Left ventricle myocardium superior (tissue), 1 donor: ENCODE results near the gene ABHD12B. TPM values are rescaled to one million over a fixed set of nuclear protein-coding genes. Genes with fewer than 3 reads are reported as not detected.

Experiments used
- ATAC-seq: fragments of 200-7000 bp; cut with Tn5 transposase; one replicate; pipeline ENCODE4 v1.9.1; 2020; ENCODE audit warnings: mild to moderate bottlenecking, moderate library complexity
- DNase-seq: peaks from one replicate; pipeline ENCODE4 v3.0.0-alpha.2; 2020
- intact Hi-C: fragments of 100-400 bp; cut with micrococcal nuclease; formaldehyde crosslinking; loops from one replicate; pipeline ENCODE4 v1.11.0; 2022
- long read RNA-seq: library from polyadenylated mRNA; unstranded; transcript quantifications from one replicate; pipeline ENCODE4 v2.0.0, GENCODE V29; 2021
- total RNA-seq: library from RNA; stranded (reverse); fragmentation: NEBNext Ultra II Directional; extraction: Animal tissue kit (Norgen Biotek cat#: 25700); gene quantifications from one replicate; pipeline ENCODE4 v1.2.1, GENCODE V29; 2021
- donor health status: DM: no; HTN: yes; CAD: no; lungs with severe emphysema.

The ABHD12B gene, protein sequence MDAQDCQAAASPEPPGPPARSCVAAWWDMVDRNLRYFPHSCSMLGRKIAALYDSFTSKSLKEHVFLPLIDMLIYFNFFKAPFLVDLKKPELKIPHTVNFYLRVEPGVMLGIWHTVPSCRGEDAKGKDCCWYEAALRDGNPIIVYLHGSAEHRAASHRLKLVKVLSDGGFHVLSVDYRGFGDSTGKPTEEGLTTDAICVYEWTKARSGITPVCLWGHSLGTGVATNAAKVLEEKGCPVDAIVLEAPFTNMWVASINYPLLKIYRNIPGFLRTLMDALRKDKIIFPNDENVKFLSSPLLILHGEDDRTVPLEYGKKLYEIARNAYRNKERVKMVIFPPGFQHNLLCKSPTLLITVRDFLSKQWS
- total RNA-seq, result not detected
- long read RNA-seq, result 0 reads

DNA sequence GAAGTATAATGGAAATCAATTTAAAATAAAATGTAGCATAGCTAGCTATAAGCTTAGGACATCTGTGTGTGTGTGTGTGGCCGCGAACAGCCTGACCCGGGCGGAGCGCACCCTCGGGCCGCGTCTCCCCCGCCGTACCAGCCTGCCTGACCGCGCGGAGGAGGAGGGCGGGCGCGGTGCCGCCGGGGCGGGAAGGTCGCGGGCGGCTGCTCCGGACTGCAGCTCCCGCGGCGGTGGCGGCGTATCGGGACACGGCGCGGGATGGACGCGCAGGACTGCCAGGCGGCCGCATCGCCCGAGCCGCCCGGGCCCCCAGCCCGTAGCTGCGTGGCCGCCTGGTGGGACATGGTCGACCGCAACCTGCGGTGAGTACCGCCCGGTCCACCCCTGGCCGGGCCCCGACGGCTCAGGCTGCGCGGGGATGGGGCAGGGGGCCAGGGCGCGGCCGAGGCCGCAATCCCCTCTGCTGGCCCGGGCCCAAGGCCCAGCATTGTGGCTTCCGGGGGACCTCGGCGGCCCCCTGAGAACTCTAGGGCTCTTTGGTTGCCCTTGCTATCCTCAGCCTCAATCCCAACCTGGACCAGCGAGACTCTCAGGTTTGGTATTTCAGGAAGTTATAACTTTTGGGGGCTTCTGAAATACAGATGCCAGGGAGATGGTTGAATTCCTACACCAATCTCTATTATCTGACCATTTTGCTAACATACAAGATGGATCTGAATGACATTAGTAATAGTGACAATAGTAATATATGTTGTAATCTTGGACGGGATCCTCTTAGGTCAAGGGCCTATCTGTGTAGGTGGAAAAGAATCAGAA lies at the start of gene ABHD12B:
Gene ABHD12B (plus strand): TSS at position 140 of the 819 bp plus-strand sequence. CDS start 122 bp downstream, at position 262.
- DNase-seq (peak; percentile 41), ATAC-seq (peak; percentile 53)
- intact Hi-C loops, result no loop called here

DNA sequence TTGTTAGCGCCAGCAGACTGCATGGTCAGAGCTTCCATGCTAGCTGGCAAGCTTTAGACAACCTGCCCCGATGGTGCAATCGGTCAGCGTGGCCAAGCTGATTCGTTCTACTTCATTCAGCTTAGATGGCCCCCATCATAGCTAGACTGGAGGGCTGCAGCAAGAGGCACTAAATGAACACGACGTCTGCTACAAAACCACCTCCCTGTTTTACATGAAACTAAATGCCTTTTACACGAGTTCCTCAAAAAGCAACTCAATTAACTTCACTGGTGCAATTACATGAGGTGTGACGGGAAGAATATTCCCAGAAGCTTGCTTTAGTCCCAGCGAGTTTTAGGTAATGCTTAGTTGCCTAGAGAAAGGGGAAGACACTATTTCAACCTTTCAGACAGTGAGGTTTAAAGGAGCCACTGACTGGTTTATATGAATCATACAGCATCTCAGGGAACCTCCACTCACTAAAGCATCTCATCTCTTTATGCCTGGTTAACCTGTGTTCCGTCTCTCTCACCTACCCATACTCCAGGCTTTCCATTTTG lies 49.3 kb upstream of the ABHD12B start:
- intact Hi-C loops, result no loop called here
- ATAC-seq (peak; percentile 23), DNase-seq (no peak)

DNA sequence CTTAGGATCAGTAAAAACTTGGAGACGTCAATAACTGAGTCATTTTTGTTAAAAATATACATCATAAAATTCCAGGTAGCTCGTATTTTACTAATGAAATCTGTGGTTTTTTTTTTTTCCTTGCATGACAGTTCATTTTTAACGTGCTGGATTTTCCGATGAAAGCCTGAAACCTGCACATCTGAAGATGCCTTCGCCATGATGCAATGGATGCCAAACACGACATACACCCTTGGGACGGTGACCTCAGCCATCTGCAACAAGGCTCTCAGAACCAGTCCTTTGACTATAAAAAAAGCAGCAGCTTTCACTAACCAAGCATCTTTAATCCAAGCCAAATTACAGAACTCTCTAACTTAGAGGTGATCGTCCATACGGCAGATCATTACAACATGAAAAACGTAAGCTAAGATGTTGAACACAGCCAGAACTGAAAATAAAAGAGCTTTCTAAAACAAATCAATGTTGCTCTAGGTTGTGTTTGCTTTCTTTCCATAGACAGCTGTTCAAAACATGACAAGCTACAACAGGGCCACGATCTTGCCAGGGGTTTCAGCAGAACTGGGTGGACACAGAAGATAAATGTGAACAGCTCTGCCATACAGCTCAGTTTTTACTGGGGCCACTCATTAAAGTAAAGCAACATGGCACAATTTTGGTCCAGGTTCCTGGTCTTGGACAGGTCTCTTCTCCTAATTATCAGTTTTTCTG lies 48.6 kb upstream of the ABHD12B start:
- intact Hi-C loops, result no loop called here
- ATAC-seq (peak; percentile 60), DNase-seq (peak; percentile 41)

DNA sequence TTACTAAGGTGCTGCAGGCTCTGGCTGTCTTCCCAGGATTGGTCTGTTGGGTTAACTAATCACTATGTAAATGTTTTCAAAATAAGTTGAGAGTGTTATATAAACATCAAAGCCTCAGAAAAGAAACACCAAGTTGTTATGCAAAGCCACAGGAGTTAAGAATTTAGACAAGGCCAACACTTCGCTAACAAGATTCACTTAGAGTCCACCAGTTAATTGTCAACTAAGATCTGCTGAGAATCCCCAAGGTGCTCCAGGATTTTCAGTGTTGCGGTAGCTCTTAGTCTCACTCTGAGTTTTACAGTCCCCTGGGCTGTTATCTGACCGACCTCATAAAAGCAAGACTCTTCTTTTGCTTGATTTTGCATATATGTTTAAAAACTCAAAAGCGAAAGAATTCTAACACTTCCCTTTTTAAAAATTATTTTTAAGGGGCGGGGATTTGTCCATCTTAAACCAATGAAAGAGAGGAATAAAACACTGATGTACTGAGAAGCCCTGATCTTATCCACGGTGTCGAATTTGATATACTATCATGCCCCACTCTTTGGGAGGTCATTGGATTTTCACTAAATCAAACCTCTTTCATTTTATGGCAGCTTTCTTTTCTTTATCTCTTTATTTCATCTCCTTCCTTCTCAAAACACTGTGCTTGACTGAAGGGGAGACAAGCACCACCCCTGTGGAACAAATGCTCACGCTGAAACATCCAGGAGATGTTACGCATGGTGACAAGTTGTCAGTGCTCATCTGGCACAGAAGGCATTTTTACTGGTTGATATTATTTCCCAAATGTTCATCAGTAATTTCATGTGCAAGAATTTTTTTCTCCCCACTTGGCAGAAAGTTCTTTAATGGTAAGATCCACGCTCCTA lies 47.9 kb upstream of the ABHD12B start:
- DNase-seq (no peak), ATAC-seq (peak; percentile 9)
- intact Hi-C loops, result no loop called here

DNA sequence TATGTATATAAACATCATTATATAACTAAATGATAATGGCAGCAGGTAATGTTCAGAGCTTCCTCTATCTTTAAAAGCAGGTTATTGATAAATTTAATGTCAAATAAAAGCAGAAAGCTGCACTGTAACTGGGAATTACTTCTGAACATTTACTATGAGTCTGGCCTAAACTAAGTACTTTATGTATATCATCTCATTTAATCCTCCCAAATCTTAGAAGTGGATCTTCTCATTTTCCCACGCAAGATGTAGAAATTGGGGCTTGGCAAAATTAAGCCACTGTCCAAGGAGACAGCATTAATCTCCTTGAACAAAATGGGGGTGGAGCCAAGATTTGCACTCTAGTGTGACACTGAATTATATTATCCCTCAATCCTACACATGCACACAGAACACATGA lies 46.5 kb upstream of the ABHD12B start:
- no peak for ATAC-seq
- intact Hi-C loops, result no loop called here
- DNase-seq, result no peak

DNA sequence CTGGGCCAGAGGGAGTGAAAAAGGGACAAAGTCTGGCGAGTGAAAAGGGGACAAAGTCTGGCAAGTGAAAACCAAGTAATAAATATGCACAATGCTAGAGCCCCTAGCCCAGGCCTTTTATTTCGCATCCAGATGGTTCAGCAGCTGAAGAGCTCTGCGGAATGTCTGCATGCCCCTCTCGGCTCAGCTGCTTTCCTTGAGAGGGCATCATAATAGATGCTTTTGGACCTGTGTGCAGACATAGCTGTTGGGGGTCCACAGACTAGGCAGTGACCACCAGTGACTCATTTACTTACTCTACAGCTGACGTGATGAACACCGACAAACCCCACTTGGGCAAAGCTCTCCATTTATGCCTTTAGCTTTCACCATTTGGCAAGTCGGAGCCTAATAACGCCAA lies 45.2 kb upstream of the ABHD12B start:
- DNase-seq, result no peak
- ATAC-seq, result no peak
- intact Hi-C loops, result no loop called here

DNA sequence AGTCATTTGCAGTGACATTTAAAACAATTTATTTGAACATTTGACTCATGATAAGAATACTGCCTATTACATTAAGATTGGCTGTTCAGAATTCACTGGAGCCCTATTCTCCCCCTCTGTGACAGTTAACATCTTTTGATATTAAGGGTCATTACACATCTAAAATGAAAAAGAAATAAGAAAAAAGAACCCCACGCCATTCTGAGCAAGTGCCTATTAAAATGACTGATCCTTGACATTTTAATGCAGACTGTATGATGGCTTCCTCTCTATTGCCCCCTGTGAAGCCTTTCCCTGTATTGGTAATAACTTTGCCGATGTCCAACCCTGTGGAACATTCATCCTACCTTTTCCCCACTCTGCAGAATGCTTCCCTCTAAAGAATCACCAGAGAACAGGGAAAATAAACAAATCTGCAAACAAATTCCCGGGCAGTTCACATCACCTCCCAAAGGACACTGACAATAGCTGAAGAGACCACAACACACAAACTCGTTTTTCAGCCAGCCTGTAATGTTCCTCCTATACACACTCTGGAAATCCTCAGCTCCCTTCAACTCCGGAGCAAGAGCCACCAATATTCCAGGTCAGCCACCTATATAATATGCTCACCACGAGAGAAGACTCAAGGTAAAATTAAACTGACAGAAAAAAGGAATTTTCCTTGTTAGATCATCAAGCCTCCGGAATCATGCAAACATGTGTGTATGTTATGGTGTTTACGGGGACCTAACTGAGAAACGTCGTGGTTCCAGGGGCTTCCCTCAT lies 42.9 kb upstream of the ABHD12B start:
- DNase-seq, result no peak
- ATAC-seq, result no peak
- intact Hi-C loops, result no loop called here

DNA sequence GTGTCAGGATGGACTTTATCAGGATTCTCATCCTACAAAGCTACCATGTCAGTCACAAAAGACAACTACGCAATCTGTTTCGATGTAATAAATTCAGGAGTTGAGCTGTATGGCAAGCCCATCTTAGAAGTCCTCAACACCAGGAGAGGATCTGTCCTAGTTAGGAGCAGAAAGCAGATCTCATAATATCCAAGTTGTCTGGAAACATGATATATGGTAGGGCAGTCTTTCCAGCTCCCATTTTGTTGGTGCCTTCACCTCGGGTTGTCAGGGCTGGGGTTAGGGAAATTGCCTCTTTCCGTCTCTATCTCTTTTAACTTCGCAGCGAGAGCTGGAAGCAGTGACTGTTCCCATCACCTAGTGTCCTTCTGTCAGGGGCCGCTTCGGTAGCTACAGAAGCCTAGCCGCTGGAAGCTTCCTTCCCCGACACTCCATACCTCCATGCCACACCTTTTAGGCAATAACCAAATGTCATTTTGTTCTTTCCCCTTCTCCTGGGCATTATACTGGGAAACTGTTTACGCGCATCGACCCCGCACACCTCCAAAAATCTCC lies 42.3 kb upstream of the ABHD12B start:
- intact Hi-C loops, result no loop called here
- ATAC-seq (peak; percentile 1), DNase-seq (no peak)

DNA sequence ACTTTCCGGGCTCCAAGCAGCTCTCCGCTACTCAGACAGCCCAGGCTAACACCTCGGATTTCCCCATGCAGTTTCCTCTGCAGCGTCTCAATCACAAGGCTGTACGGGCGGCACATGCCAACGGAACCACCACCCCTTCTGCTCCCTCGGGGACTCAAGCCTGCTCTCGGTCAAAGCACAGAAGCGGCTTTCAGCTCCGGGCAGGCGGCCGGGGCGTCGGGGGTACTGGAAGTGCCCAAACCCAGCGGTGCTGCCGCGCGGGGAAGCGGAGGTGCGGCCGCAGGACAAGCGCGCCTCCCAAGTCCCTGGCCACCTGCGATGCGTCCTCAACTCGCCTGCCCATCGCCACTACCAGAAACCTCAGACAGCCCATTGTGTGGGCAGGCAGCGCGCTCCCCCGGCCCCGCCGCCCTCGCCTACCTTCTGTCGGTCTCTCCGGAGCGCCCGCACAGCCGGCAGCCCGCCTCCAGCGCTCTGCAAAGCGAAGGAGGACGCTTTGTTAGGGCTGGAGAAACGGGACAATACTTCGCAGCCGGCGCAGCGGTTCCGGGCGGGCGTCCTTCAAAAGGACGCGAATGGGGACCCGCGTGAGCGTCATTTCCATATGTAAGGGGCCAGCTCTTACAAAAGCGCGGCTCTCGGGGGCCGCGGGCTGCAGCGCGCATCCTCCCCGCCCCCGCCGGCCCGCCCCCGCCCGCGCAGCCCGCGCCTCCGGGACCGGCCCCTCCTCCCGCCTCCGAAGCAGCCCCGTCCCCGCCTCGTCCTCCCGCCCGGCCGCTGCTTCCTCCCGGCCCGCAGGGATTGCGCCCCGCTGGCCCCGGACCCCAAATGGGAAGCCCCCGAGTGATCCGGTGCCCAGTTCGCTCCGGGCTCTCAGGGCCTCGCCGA lies 41.6 kb upstream of the ABHD12B start:
- ATAC-seq (peak; percentile 73), DNase-seq (peak; percentile 74)
- intact Hi-C loops, result no loop called here

DNA sequence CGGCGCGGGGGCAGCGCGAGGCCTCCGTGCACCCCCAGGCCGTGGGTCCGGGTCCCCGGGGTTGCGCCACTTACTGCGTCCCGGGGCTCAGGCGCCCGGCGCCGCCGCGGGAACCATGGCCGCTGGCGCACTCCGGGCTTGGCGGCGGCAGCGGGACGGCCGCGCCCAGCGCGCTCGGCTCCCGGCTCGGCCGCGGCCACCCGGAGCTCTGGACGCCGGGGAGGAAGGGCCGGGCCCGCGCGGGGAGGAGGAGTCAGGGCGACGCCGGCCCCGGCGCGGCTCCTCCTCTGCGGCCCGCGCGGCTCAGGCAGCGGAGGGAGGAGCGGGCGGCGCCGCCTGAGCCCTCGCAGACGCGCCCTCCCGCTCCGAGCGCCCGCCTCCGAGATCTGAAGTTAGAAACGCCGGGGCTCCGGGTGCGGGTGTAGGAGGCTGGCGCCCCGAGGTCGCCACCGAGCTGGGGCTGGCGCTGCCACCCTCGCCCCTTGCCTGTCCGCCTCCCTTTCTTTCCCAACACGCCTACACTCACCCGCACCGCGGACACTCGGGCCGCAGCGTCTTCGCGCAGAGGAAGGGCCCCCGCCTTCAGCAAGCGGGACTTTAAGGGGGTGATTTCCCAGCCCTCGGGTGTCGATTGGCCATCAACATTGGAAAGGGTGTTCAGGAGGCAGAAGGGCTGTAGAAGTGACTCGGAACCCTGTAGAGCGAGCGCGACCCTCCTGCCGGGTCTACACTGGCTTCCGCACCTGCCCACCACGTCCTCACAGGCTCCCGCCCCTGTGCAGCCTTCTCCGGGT lies 40.7 kb upstream of the ABHD12B start, which contains the start of gene NIN:
Gene NIN (minus strand): TSS at position 231 of the 794 bp plus-strand sequence. CDS start 9,106 bp downstream, outside the sequence.
- intact Hi-C loops, result no loop called here
- ATAC-seq, result peak; percentile 98
- DNase-seq, result peak; percentile 90

DNA sequence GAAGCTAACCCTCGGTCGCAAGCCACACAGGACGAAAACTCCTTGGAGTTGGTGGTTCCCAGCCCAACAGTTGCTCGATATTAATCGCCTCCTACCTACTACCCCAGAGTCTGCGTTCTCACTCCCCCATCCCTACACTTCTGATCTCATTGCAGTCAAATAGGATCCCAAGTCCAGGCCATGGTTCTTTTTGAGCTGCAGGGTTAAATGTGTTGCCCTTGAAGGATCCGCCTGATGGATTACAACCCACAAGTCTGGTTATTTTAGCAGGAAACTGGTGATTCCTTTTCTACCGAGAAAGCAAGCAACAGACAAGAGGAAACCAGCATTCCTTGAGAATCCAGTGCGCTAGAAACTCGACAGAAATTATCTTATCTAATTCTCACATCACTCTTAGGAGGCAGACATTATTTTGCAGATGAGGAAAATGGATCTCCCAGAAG lies 40.1 kb upstream of the ABHD12B start:
- intact Hi-C loops, result no loop called here
- ATAC-seq (no peak), DNase-seq (no peak)

DNA sequence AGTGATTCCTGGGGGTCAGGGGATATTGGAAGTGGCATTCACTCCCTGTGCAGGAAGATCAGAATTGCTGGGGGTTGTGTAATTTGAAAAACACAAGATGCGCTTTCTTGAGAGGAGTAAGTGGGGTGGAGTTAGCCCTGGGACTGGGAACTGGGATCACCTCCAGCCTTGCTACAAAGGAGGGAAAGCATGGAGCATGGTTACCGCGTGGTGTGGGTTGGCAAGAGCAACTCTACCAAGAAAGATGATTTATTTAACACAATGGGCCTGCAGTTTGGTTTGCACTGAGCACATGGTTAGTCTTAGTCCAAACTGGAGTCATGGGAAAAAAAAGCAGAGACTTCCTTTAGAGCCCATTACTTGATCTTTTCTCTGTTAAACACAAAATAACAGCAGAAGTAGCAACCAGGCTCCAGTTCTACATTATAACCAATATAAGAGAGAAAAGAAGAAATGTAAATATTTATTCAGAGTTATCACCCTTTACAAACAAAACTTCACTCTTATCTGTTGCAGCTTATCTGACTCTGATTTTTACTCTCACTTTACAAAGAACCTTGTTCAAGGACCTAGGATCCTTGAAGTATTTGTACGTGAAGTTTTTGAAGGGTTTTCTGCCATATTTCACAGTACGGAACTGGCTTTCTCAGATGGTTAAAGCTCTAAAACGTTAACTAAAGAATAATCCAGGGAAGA lies 38.8 kb upstream of the ABHD12B start:
- no peak for ATAC-seq
- DNase-seq, result no peak
- intact Hi-C loops, result no loop called here

DNA sequence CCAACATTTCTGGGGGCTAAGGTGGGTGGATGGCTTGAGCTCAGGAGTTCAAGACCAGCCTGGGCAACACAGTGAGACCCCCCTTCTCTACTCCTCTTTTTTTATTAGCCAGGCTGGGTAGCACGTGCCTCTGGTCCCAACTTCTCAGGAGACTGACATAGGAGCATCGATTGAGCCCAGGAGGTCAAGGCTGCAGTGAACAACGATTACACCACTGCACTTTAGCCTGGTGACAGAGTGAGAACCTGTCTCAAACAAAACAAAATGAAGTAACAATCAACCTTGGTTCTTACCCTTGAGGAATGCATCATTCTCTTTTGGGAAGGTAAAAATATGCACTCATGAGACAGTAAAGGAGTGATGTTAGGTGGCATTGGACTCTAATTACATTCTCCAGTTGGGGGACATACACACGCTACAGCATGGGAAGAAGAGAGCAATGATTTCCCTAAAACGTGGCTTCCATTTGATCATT lies 37.0 kb upstream of the ABHD12B start:
- ATAC-seq, result no peak
- no peak for DNase-seq
- intact Hi-C loops, result no loop called here

DNA sequence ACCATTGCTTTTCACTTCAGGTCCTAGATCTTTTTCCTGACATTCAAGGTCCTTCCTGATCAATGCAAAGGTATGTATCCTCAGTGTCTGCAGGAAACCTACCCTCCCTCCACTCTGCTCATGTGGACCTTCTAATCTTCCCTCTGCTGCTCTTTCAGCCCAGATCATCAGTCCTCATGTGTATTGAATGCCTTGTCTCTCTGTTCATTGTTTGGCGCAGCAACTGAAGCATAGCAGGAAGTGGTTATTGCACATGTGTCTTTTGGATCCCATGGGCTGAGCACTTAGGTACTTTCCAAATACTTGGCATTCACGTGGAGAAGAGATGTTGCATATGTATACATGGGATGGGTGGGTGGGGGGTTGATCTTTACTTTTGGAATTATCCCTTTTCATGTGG lies 36.6 kb upstream of the ABHD12B start:
- intact Hi-C loops, result no loop called here
- no peak for DNase-seq
- no peak for ATAC-seq

DNA sequence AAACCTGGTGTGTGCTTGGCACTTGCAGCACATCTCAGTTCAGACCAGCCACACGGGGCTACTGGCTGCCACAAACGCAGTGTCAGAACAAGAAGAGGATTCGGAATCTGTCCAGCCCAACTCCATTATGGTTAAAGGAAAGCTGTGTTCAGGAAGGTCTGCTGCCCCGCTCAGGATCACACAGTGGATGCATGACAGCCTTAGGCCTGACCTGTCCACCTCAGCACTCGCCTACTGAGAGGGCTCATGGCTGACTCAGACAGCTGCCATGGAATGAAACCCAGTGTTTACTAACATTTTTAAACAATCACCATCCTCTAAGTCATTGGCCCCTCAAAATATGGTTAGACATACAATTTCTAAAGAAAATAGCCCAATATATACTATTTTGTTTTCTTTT lies 35.3 kb upstream of the ABHD12B start:
- DNase-seq, result no peak
- intact Hi-C loops, result no loop called here
- no peak for ATAC-seq
